ENCODE data around the gene EDAR.

Gene EDAR

DNA sequence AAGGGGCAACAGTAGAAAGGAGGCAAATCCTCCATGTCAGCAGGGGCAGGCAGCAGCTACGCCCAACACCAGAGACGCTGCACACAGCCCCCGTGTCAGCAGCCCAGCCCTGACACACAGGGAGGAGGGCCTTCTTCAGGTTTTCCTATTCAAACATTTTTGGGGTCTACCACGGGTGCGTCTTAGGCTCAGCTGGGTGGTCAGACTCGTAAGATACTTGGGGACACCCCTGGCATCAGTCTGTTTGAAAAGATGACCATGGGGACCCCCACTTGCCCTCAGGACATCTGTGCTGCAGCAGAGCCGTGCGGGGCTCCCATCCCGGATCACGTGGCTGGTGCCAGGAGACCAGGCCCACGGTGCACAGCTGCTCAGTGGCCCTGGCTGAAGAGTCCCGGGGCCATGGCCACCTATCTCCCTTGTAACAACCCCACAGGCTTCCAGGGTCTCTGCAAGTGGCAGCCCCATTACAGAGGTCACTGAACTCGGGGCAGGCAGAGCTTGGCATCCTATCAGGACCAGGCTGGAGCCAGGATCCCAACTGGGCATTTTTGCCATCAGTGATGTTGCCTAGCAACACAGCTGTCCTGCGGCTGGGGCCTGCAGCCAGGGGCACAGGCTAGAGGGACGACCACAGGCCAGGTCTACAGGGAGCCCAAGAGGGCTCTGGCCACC, 82.5 kb downstream of the EDAR start:
- no peak for DNase-seq

DNA sequence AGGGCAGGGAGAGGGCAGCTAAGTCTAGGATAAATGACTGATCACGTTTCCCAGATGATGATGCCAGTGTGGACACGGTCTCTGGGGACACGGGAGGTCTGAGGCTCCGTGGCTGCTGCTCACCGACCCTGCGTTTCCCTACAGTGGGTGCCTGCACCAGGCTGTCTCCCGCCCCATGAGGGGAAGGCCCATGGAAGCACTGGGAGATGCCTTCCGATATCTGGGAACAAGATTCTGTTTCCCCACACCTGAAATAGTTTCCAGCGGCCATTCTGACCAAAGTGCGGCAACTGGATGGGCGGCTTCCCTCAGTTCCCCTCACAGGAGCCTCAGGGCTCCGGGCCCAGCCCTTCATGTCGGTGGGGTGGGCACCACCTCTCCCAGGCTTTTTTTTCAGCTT, 83.1 kb downstream of the EDAR start:
- DNase-seq: no peak

DNA sequence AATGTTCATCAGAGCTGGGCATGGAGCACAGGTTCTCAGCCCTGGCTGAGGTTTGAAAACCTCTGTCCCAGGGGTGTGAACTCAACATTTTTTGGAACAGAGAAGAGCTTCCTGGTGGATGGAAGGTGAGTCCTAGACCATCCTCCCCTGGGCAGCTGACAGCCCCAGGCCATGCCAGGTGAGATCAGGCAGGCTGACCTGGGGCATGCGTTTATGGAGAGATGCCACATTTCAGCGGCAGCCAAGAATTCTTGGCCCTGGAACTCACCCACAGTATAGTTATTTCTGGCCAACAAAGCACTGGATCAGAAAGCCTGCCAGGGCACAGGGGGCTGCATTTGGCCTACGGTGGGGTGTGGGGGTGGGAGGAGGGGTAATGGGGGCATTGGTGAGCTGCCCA, 83.8 kb downstream of the EDAR start:
- no peak for DNase-seq

DNA sequence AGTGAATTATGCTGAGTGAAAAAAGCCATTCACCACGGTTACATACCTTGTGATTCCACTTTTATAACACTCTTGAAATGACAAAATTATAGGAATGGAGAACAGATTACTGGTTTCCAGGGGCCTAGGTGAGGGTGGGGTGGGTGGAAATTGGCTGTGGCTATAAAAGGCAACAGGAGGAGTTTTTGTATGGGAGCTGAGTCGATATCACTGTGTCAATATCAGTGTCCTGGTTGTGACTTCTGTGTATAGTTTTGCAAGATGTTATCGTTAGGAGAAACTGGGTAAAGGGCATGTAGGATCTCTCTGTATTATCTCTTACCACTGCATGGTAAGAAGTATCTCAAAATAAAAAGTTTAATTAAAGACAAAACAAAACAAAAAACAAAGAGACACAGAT, 84.3 kb downstream of the EDAR start:
- DNase-seq: no peak

GRCh38 chr2:108898315-108899082, 90.5 kb downstream of the EDAR start:
- DNase-seq: no peak

- DNase-seq: no peak
Measured at GRCh38 chr2:108896741-108897140, 92.3 kb downstream of the EDAR start.

DNA sequence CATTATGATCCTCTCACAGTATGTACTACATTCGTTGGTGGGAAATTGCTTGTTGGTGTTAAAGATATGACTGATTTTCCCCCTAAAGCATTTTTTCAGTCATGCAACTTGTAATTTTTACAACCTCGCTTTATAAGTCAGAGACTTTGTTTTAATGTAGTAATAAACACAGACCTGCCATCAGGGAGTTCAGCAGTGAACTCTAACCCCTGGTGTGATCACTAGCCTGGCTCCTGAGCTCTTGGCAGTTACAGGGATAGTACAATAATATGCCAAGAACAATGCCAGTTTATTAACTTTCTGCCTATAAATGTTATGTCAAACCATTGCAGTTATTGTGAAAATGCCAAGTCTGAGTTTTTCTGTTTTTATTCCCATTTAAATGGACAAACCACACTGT, 93.8 kb downstream of the EDAR start:
- DNase-seq: no peak

DNA sequence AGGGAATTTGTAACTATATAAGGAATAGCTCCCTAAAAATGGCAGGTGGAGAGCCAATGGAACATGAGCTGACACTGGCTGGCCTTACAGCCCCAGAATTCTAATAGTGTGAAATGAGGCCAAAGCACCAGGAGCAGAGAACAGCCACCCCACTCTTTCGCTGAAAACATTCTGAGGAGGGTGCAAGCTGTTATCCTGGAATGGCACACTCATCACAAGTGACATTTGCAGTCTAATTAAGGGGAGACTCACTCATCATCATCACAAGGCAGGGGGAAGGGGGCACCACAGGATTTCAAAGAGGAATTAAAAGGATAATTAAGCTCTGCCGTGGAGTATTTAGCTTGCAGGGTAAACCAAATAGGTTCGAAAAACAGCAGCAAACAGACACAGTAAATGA, 94.3 kb downstream of the EDAR start:
- DNase-seq: no peak

GRCh38 chr2:108893277-108893676, 95.7 kb downstream of the EDAR start:
- DNase-seq: no peak

DNA sequence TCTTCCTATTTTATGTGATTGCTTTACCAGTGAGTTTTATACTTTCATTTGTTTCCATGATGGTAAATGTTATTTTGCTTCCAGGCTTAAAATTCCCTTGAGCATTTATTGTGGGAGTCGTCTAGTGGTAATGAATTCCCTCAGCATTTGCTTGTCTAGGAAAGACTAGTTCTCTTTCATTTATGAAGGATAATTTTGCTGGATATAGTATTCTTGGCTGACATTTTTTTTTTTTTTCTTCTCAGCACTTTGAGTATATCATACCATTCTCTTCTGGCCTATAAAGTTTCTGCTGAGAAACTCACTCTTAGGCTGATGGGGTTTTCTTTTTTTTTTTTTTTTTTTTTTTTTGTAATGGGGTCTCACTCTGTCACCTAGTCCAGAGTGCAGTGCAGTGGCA, 99.1 kb downstream of the EDAR start:
- DNase-seq: no peak

DNA sequence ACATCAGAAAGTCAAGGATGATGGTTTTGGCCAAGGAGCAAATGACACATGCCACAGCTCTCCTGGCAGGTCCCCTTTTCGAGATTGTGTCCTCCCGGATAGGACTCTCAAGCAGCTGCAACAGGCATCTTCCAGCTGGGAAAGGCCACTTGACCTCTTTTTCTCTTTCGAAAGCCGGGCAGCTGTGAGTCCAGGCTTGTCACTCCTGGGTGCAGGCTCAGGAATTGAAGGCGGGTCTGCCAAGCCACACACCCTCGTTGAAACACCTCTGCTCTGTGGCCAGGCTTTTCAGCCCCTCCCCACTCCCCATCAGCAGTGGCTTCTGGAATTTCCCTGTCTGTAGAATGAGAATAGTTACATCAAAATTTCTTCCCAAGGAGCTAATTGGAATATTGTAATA, 104.4 kb downstream of the EDAR start:
- no peak for DNase-seq

DNA sequence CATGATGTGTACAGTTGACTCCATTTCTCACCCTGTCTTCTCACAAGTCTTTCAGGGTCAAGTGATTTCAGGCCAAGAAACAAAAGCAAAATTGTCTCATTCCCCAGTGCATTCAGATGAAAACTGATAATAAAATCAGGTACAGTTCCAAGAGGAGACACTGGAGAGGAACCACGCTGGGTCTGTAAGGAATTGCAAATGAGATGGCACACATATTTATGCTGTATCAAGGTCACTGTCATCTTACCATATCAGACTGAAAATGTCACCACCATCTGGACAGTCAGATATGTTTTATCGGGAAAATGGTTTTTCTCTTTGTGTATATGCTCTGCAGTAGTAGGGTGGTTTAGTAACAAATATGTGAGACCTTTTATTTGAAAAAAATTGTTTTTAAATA, 110.7 kb downstream of the EDAR start:
- DNase-seq: no peak

GRCh38 chr2:108877506-108877905, 111.5 kb downstream of the EDAR start:
- DNase-seq: no peak

DNA sequence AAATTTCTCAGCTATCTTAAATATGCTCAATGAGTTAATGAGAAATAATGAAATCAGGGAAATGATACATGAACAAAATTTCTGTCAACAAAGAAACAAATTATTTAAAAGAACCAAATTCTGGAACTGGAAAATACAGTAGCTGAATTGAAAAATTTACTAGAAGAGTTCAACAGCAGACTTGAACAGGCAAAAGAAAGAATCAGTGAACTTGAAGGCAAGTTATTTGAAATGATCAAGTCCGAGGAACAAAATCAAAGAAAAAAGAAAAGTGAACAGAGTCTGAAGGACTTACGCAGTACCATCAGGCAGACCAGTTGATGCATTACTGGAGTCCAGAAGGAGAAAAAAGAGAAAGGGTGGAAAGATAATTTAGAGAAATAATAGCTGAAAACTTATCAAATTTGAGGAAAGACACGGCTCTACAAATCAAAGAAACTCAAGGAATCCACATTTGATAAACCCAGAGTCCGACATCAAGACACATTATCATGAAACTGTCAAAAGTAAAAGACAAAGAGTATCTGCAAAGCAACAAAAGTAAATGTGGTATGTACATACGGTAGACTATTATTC, 118.9 kb downstream of the EDAR start:
- no peak for DNase-seq

DNA sequence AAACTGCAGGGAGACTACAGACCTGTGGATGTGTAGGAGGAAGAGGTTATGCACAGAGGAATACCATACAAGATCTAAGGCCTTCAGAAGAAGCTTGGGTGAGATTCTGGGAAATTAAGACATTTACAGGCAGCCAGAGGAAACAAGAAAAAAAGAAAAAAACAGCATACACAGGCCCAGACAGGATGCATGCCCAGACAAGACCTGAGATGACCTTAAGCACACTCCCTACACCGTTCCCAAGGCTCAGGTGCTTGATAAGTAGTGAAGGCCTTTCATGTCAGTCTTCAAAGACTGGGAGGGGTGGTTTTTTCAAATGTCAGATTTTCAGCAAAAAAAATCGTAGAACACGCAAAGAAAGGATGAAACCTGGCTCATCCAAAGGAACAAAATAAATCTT, 119.5 kb downstream of the EDAR start:
- DNase-seq: no peak

- no peak for DNase-seq
Measured at GRCh38 chr2:108868911-108869310, 120.1 kb downstream of the EDAR start.

GRCh38 chr2:108866041-108866440, 123.0 kb downstream of the EDAR start:
- no peak for DNase-seq

DNA sequence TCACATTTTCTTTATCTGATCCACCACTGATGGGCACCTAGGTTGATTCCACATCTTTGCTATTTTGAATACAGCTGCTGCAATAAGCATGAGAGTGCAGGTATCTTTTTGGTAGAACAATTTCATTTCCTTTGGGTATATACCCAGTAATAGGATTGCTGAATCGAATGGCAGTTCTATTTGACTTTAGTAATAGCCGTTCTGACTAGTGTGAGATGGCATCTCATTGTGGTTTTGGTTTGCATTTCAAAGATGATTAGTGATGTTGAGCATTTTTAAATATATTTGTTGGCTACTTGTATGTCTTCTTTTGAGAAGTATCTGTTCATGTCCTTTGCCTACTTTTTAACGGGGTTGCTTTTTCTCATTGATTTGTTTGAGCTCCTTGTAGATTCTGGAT, 130.1 kb downstream of the EDAR start:
- no peak for DNase-seq

DNA sequence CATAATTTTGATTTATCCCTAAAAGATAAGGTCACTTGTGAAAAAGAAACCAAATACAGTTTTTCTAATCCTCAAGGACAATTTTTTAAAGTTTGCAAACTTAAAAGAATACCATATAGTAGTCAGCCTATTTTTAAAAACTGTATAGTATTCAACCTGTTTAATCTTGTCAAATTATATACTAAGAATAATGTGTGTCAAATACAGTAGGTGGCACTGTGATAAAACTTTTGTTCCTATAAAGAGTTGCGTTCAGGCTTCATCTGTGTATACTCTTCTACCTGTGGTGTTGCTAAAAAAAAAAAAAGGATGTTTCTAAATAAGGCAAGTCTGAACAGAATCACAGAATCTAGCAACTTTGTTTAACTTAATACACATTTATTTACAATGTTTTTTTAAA, 133.8 kb downstream of the EDAR start:
- DNase-seq: no peak

GRCh38 chr2:108854484-108854883, 134.5 kb downstream of the EDAR start:
- no peak for DNase-seq

DNA sequence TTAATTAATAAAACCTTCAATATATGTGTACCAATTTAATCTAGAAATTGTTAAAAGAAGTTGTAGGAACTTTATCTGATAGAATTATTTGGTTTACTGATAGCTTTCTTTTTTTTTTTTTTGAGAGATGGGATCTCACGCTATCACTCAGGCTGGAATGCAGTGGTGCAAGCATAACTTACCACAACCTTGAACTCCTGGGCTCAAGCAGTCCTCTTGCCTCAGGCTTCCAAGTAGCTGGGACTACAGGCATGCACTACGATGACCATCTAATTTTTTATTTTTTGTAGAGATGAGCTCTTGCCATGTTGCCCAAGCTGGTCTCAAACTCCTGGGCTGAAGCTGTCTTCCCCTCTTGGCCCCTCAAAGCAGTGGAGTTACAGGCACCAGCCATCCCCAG, 135.6 kb downstream of the EDAR start:
- no peak for DNase-seq

DNA sequence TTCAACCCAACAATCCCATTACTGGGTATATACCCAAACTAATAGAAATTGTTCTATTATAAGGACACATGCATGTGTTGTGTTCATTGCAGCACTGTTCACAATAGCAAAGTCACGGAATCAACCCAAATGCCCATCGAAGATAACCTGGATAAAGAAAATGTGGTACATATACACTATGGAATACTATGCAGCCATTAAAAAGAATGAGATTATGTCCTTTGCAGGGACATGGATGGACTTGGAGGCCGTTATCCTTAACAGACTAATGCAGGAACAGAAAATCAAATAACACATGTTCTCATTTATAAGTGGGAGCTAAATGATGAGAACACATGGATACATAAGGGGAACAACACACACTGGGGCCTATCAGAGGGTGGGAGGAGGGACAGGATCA, 136.6 kb downstream of the EDAR start:
- no peak for DNase-seq

DNA sequence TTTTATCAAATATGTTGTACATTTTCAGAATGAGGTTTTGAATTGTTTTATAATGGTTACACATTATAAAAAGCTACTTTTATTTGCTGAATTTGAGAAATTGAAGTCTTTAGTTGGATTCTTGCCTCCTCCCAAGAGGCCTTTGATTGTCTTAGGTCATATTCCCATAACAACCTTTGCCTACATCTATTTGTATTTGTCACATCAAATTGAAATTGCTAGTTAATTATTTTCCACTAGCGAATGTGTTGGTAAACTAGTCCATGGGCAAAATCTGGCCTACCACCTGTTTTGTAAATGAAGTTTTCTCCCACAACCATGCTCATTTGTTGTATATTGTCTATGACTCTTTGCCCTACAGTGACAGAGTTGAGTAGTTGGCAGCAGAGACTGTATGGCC, 142.0 kb downstream of the EDAR start:
- no peak for DNase-seq

DNA sequence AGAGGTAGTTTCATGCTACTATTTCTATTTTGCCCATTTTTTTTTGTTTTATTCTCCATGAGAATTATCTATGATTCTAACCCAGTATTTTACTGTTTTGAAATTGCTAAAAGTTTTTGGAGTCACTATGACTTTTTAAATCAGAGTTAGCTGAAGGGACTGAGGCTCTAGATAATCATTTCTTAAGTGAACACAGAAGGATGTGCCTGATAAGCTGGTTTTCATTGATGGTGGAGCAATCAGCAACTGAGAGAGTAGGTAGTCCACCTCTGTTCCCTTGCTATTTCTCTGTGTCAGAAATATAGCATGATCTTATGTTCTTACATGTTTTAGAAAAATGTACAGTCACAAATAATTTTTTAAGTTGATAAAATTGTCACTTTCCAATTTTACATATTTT, 143.1 kb downstream of the EDAR start:
- DNase-seq: no peak
